Endothelial cell of umbilical vein (primary cell): ENCODE measurements around the gene UBE2H. TPM values are rescaled to one million over a fixed set of nuclear protein-coding genes. Genes with fewer than 3 reads are reported as not detected.
"Not testable (repeated sequence)": the region's sequence is repeated elsewhere in the genome, so short reads cannot be mapped to it uniquely, and the experiment has no call there.

Source experiments
- BruUV-seq: library from RNA; stranded (reverse); fragments of 400-500 nt; replicated peaks from 2 replicates; lab custom pipeline; 2021; lab: Mats Ljungman, UMichigan
- CTCF ChIA-PET: fragments of 300-600, 350-600 bp; sonication (Branson Sonifier 250); formaldehyde crosslinking; loops from one replicate; lab custom pipeline; 2021; ENCODE audit warnings: antibody characterized with exemption, inconsistent platforms; lab: Charles Lee
- POLR2A ChIA-PET: fragments of 300-600, 350-600 bp; sonication (Branson Sonifier 250); formaldehyde crosslinking; loops from one replicate; lab custom pipeline; 2021; ENCODE audit warnings: antibody characterized with exemption, inconsistent platforms; lab: Charles Lee
- DNase-seq: peaks from one replicate; pipeline ENCODE4 v3.0.0-alpha.2; 2011; ENCODE audit warnings: low read depth, low spot score
- FAIRE-seq: peaks from 2 replicates; lab custom pipeline; 2011; peaks lifted over from hg19 to GRCh38; lab: Jason Lieb, UNC
- H2AFZ ChIP-seq: 2 replicates; pipeline ENCODE4 v1.6.0; 2012; ENCODE audit warnings: low read depth, low read length, control low read depth, inconsistent platforms
- H3K27ac ChIP-seq: 2 replicates; pipeline ENCODE4 v1.5.1; 2011; ENCODE audit warnings: low read depth, mild to moderate bottlenecking, control low read depth, low read length, moderate library complexity; ENCODE audit not compliant: insufficient read depth
- H3K27me3 ChIP-seq, 2 experiments: 2 replicates each; pipeline versions ENCODE4 v1.6.0 to v1.6.1; 2011; ENCODE audit warnings: low read length in 2 of 2, mixed read lengths in 1 of 2; ENCODE audit not compliant: control insufficient read depth in 2 of 2, insufficient read depth in 2 of 2
- H3K36me3 ChIP-seq, 2 experiments: 2 replicates in 1 of 2; 3 replicates in 1 of 2; pipeline ENCODE4 v1.5.1; 2011; ENCODE audit warnings: low read length in 2 of 2, mild to moderate bottlenecking in 1 of 2, moderate library complexity in 1 of 2; ENCODE audit not compliant: control insufficient read depth in 2 of 2, insufficient read depth in 2 of 2; ENCODE audit errors: extremely low read depth in 1 of 2
- H3K4me1 ChIP-seq: 3 replicates; pipeline ENCODE4 v1.5.1; 2011; ENCODE audit warnings: mild to moderate bottlenecking, low read length; ENCODE audit not compliant: control insufficient read depth, insufficient read depth; ENCODE audit errors: extremely low read depth
- H3K4me2 ChIP-seq: 2 replicates; pipeline ENCODE4 v1.6.1; 2011; ENCODE audit warnings: low read length, control low read depth, mixed read lengths; ENCODE audit not compliant: insufficient read depth
- H3K4me3 ChIP-seq, 3 experiments: fragments of 200-600 bp in 1 of 3; sonication (generic), shearing (Covaris generic) in 1 of 3; replicated peaks in 1 of 3; 2 replicates each; pipeline ENCODE4 v1.5.1; 2011 to 2016; ENCODE audit warnings: control low read depth in 3 of 3, low read length in 3 of 3, mild to moderate bottlenecking in 2 of 3, inconsistent platforms in 1 of 3, low read depth in 1 of 3, moderate library complexity in 1 of 3; ENCODE audit not compliant: insufficient read depth in 1 of 3
- H3K79me2 ChIP-seq: 2 replicates; pipeline ENCODE4 v1.6.0; 2012; ENCODE audit warnings: low read length, inconsistent platforms; ENCODE audit not compliant: control insufficient read depth, insufficient read depth
- H3K9ac ChIP-seq: replicated peaks from 2 replicates; pipeline ENCODE3; 2011; ENCODE audit warnings: low read length, control low read depth; ENCODE audit not compliant: insufficient read depth; ENCODE audit errors: extremely low read depth
- H3K9me1 ChIP-seq: replicated peaks from 3 replicates; pipeline ENCODE4 v1.6.0; 2011; ENCODE audit warnings: mild to moderate bottlenecking, low read length; ENCODE audit not compliant: control insufficient read depth, insufficient read depth; ENCODE audit errors: extremely low read depth
- H3K9me3 ChIP-seq: replicated peaks from 2 replicates; pipeline ENCODE4 v1.5.1; 2012; ENCODE audit warnings: low read length, inconsistent platforms; ENCODE audit not compliant: control insufficient read depth, insufficient read depth
- H4K20me1 ChIP-seq: replicated peaks from 2 replicates; pipeline ENCODE3; 2011; ENCODE audit warnings: mild to moderate bottlenecking, low read length; ENCODE audit not compliant: control insufficient read depth, insufficient read depth; ENCODE audit errors: extremely low read depth
- CTCF ChIP-seq, 2 donors: IDR thresholded peaks; 1 replicate in 1 of 2; 2 replicates in 1 of 2; pipeline ENCODE4 v1.5.1; 2011; ENCODE audit warnings: low read length in 2 of 2, mild to moderate bottlenecking in 2 of 2, moderate library complexity in 2 of 2, control low read depth in 1 of 2, inconsistent platforms in 1 of 2, low read depth in 1 of 2; ENCODE audit not compliant: insufficient read depth in 1 of 2; ENCODE audit errors: extremely low read depth in 1 of 2
- FOS ChIP-seq: IDR thresholded peaks from 2 replicates; pipeline ENCODE4 v1.6.1; 2011; ENCODE audit warnings: mild to moderate bottlenecking, low read length, moderate library complexity, borderline replicate concordance; ENCODE audit not compliant: insufficient read depth
- GATA2 ChIP-seq: IDR thresholded peaks from 2 replicates; pipeline ENCODE4 v1.7.0; 2011; ENCODE audit warnings: low read depth, mild to moderate bottlenecking, moderate library complexity, mixed read lengths, low read length; ENCODE audit not compliant: insufficient read length, insufficient read depth
- JUN ChIP-seq: IDR thresholded peaks from 2 replicates; pipeline ENCODE4 v1.6.1; 2011; ENCODE audit warnings: borderline replicate concordance, low read depth; ENCODE audit not compliant: insufficient read length, insufficient read depth
- POLR2A ChIP-seq: IDR thresholded peaks from 2 replicates; pipeline ENCODE4 v1.6.1; 2012; ENCODE audit warnings: low read depth, mild to moderate bottlenecking, control low read depth, low read length
- POLR2AphosphoS5 ChIP-seq: IDR thresholded peaks from 2 replicates; pipeline ENCODE4 v1.6.1; 2012; ENCODE audit warnings: low read depth, mild to moderate bottlenecking, control low read depth, low read length, moderate library complexity; ENCODE audit not compliant: insufficient read depth
- dilution Hi-C: fragments of 300-500 bp; cut with MboI; formaldehyde crosslinking; loops from one replicate; pipeline ENCODE4 v1.15.0; 2019; ENCODE audit warnings: low sequenced_read_pairs; ENCODE audit not compliant: extremely low pct_ligation_motif_present
- intact Hi-C: fragments of 100-400 bp; cut with micrococcal nuclease; formaldehyde crosslinking; loops from one replicate; pipeline ENCODE4 v1.10.0; 2022
- polyA plus RNA-seq, 4 experiments: library from polyadenylated mRNA; depleted of rRNA in 3 of 4; stranded (reverse) in 3 of 4; unstranded in 1 of 4; fragments of >200 nt; gene quantifications; 2 replicates each; pipeline versions ENCODE4 v1.2.1 to v1.2.3, GENCODE V29; 2011 to 2012; ENCODE audit warnings: missing spikeins in 1 of 4
- total RNA-seq: library from RNA; stranded (reverse); gene quantifications from 2 replicates; pipeline ENCODE4 v1.2.3, GENCODE V29; 2021

UBE2H gene
- total and polyA plus RNA-seq, 2 donors (not counting 3 experiments of a cell fraction or from before 2014, with no cell fraction given), result 51.7 to 90.1 TPM

- H3K27ac ChIP-seq, result peak overlapping the region; percentile 55
- TF ChIP-seq GATA2, result peak; percentile 93
- TF ChIP-seq JUN, result peak; percentile 32
- TF ChIP-seq FOS, result peak; percentile 57
- TF ChIP-seq POLR2AphosphoS5, result no peak
- TF ChIP-seq POLR2A, result no peak
- TF ChIP-seq CTCF (IDR thresholded peaks at IDR 0.05; ENCODE audit: extremely low read depth in 1 of 2, insufficient read depth in 1 of 2, low read depth in 1 of 2, low read length in 2 of 2), result no peak
- H3K9me1 ChIP-seq, result no peaks in the 10 kb centered on the region
- FAIRE-seq (no peak), DNase-seq (peak; percentile 59)
- peak overlapping the region; percentile 46 for H3K4me2 ChIP-seq
- no peaks in the 10 kb centered on the region for H3K27me3 ChIP-seq
- POLR2A ChIA-PET, result no interaction called here
- H3K4me3 ChIP-seq, result no peak overlapping the region
- peaks cover 13% of the 10 kb centered on the region for H3K79me2 ChIP-seq
- H3K36me3 ChIP-seq, result peaks cover 0 to 4% of the 10 kb centered on the region in 2 experiments
- no peaks in the 10 kb centered on the region for H3K9me3 ChIP-seq
- BruUV-seq, result no TSS peak
- no peak overlapping the region for H2AFZ ChIP-seq
- CTCF ChIA-PET, result interaction anchor here (0.7 to 3.1 kb wide), 14 partner anchors 9 to 114 kb away, joined by 3 to 11 read pairs (median 4); no protein-coding TSS in a partner anchor
- dilution Hi-C loops (no loop called here), intact Hi-C loops (loop anchor here (1.0 to 5.0 kb wide), 3 partner anchors 10 to 112 kb away; no protein-coding TSS in a partner anchor)
- peaks cover 16% of the 10 kb centered on the region for H3K4me1 ChIP-seq
- no peak overlapping the region for H3K9ac ChIP-seq
- peaks cover 2% of the 10 kb centered on the region for H4K20me1 ChIP-seq
Observed at GRCh38 chr7:129896568-129897382, 56.0 kb downstream of the UBE2H start.

GRCh38 chr7:129894184-129894583 lies 58.6 kb downstream of the UBE2H start:
- dilution Hi-C loops, H3K36me3 ChIP-seq, H3K9me1 ChIP-seq, intact Hi-C loops, H3K9me3 ChIP-seq, DNase-seq, BruUV-seq, H4K20me1 ChIP-seq, H3K4me2 ChIP-seq, H3K4me3 ChIP-seq, H3K27ac ChIP-seq, H3K9ac ChIP-seq, FAIRE-seq, POLR2A ChIA-PET, H3K27me3 ChIP-seq, H2AFZ ChIP-seq: not testable (repeated sequence)
- CTCF ChIA-PET, result interaction anchor here (0.8 to 1.5 kb wide), 2 partner anchors 14 to 48 kb away, joined by 3 read pairs; no protein-coding TSS in a partner anchor
- peaks cover 16% of the 10 kb centered on the region for H3K4me1 ChIP-seq
- peaks cover 15% of the 10 kb centered on the region for H3K79me2 ChIP-seq
